Forelimb muscle (tissue), 1 donor: Measurements from ENCODE around the gene TAS2R1. TPM values are rescaled to one million over a fixed set of nuclear protein-coding genes. Genes with fewer than 3 reads are reported as not detected.
A peak's percentile ranks its signal among the peaks of the same experiment; 100 is the strongest.

ENCODE experiments used
- DNase-seq: peaks from one replicate; pipeline ENCODE4 v3.0.0-alpha.2; 2013; ENCODE audit warnings: low read depth
- polyA plus RNA-seq: library from polyadenylated mRNA; unstranded; fragments of 120-200 nt; gene quantifications from one replicate; pipeline ENCODE4 v1.2.1, GENCODE V29; 2013; ENCODE audit not compliant: insufficient read length

TAS2R1 gene
- polyA plus RNA-seq, result 0.32 TPM

- DNase-seq, result no peak
Measured at GRCh38 chr5:9630251-9630650, at the start of gene TAS2R1. Gene TAS2R1 (minus strand): TSS chr5:9630351. CDS start chr5:9630032, 319 bp downstream.

GRCh38 chr5:9670371-9670770, 40.2 kb upstream of the TAS2R1 start:
- DNase-seq, result no peak

GRCh38 chr5:9667906-9668305, 37.8 kb upstream of the TAS2R1 start:
- DNase-seq, result no peak

- DNase-seq, result no peak
Measured at GRCh38 chr5:9663891-9664290, 33.7 kb upstream of the TAS2R1 start.

GRCh38 chr5:9661316-9662015, 31.3 kb upstream of the TAS2R1 start:
- no peak for DNase-seq

- no peak for DNase-seq
Measured at GRCh38 chr5:9658706-9659105, 28.6 kb upstream of the TAS2R1 start.

- DNase-seq, result no peak
Measured at GRCh38 chr5:9657819-9658218, 27.7 kb upstream of the TAS2R1 start.

GRCh38 chr5:9655641-9656040, 25.5 kb upstream of the TAS2R1 start:
- DNase-seq, result no peak

GRCh38 chr5:9654886-9655285, 24.7 kb upstream of the TAS2R1 start:
- DNase-seq, result no peak

GRCh38 chr5:9653811-9654210, 23.7 kb upstream of the TAS2R1 start:
- peak; percentile 58 for DNase-seq

- DNase-seq, result no peak
Measured at GRCh38 chr5:9653061-9653460, 22.9 kb upstream of the TAS2R1 start.

GRCh38 chr5:9652295-9652694, 22.1 kb upstream of the TAS2R1 start:
- DNase-seq, result no peak

GRCh38 chr5:9646843-9647242, 16.7 kb upstream of the TAS2R1 start:
- DNase-seq, result no peak

- no peak for DNase-seq
Measured at GRCh38 chr5:9644630-9645029, 14.5 kb upstream of the TAS2R1 start.

- DNase-seq, result no peak
Measured at GRCh38 chr5:9642621-9643020, 12.5 kb upstream of the TAS2R1 start.

- no peak for DNase-seq
Measured at GRCh38 chr5:9641806-9642355, 11.7 kb upstream of the TAS2R1 start.

GRCh38 chr5:9632495-9632894, 2.3 kb upstream of the TAS2R1 start:
- no peak for DNase-seq

- no peak for DNase-seq
Measured at GRCh38 chr5:9627541-9627940, 2.6 kb downstream of the TAS2R1 start.

GRCh38 chr5:9626955-9627354, 3.2 kb downstream of the TAS2R1 start:
- DNase-seq, result no peak

- DNase-seq, result no peak
Measured at GRCh38 chr5:9625731-9626130, 4.4 kb downstream of the TAS2R1 start.

GRCh38 chr5:9625286-9625685, 4.9 kb downstream of the TAS2R1 start:
- peak; percentile 45 for DNase-seq

- DNase-seq, result no peak
Measured at GRCh38 chr5:9624196-9624947, 5.8 kb downstream of the TAS2R1 start.

GRCh38 chr5:9623661-9624060, 6.5 kb downstream of the TAS2R1 start:
- no peak for DNase-seq
